Stimulated activated CD8-positive, alpha-beta memory T cell treated with anti-CD3 and anti-CD28 coated beads, Interleukin-12 subunit alpha, Interleukin-12 subunit beta, amount 100 ng/mL, for 1 hour (primary cell): ENCODE data around the gene CYP4F3.
"Not testable (repeated sequence)": the region's sequence is repeated elsewhere in the genome, so short reads cannot be mapped to it uniquely, and the experiment has no call there.

ENCODE experiments used
- DNase-seq: peaks from one replicate; pipeline ENCODE4 v3.0.0-alpha.2; 2020; ENCODE audit warnings: low read depth

Gene CYP4F3, protein sequence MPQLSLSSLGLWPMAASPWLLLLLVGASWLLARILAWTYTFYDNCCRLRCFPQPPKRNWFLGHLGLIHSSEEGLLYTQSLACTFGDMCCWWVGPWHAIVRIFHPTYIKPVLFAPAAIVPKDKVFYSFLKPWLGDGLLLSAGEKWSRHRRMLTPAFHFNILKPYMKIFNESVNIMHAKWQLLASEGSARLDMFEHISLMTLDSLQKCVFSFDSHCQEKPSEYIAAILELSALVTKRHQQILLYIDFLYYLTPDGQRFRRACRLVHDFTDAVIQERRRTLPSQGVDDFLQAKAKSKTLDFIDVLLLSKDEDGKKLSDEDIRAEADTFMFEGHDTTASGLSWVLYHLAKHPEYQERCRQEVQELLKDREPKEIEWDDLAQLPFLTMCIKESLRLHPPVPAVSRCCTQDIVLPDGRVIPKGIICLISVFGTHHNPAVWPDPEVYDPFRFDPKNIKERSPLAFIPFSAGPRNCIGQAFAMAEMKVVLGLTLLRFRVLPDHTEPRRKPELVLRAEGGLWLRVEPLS

DNA sequence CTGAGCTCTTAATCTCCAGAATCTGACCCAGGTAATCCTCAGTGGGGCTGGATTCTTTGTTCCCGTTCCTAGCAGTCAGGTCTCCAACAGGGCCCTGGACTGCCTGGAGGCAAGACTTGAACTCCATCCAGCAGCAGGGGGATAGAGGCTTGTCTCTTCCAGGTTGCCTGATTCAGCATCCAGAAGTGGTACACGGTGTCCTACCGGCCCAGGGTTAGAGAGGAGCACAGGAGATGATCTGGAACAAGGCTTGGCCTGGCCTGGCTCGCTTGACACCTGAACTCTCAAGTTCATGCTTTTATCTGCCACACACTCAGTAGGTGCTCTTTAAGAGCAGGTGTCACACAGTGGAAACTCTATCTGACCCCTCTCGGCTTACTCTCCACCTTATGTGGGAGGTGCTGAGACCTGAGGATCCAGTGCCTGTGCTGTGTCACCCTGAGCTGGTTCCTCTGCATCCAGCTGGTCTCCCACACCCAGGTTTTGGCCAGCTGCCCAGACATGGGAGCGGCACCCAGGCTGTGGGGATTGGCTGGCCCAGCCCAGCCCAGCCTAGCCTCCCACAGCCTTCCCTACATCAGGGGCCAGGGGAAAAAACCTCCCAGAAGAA is at the start of gene CYP4F3:
CYP4F3 (plus strand) TSS at position 604 of the 610 bp plus-strand sequence. CDS start 519 bp downstream, outside the sequence.
- no peak for DNase-seq

DNA sequence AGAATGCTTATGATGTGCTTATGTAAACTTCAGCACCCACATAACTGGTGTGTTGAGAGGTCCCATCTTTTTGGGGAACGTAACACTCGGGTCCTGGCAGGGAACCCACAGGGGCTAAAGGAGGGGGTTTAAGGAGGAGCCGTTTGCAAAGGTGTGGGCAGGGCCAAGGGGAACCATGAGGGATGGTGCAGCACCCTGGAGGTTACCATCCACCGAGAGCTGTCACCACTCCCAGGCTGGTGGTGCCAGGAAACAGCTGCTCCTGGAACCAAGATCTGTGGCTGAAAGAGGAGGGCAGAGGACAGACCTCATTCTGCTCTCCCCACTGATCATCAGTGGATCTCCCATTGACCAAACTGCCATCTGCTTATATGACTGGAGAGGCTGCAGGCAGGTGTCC is 48.9 kb upstream of the CYP4F3 start:
- DNase-seq = no peak

DNA sequence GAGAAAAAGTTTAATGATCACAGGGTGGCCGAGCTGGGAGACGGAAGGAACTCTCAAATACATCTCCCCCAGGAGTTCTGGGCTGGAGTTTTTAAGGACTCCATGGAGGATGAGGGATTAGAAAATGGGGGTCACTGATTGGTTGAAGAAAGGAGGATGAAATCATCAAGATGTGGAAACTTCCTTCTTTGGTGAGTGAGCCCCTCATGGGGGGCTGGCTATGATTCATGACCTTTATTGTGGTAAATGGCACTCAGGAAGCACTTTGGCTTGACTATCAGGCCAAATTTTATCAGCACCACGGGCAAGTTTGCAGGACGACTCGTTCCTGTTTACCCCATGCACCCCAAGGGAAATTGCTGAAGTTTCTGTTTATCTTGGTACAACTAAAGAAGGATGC is 48.2 kb upstream of the CYP4F3 start:
- DNase-seq = not testable (repeated sequence)

DNA sequence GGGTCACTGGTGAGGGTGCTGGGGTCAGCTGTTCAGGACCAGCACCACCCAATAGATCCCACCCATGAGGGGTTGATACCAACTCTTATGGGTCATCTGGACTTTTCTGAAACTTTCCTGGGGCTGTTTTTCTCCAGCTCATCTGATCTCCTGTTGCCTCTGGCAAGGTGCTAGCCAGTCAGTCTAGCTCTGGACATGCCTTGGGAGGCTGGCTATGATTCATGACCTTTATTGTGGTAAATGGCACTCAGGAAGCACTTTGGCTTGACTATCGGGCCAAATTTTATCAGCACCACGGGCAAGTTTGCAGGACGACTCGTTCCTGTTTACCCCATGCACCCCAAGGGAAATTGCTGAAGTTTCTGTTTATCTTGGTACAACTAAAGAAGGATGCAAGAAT is 46.9 kb upstream of the CYP4F3 start:
- not testable (repeated sequence) for DNase-seq

DNA sequence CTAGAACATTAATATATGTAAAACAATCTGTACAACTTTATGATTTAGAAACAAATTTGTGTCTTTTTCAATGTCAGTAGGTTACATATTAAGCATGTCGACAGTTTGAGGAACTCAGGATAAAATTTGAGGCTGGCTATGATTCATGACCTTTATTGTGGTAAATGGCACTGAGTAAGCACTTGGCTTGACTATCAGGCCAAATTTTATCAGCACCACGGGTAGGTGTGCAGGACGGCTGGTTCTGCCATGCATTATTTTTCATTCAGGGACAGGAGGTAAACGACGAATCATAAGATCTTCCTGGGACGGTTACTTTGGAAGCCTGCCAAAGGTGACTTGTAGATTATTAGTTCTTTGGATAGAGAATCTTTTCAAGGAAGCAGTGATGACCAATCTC is 45.6 kb upstream of the CYP4F3 start:
- DNase-seq = no peak

DNA sequence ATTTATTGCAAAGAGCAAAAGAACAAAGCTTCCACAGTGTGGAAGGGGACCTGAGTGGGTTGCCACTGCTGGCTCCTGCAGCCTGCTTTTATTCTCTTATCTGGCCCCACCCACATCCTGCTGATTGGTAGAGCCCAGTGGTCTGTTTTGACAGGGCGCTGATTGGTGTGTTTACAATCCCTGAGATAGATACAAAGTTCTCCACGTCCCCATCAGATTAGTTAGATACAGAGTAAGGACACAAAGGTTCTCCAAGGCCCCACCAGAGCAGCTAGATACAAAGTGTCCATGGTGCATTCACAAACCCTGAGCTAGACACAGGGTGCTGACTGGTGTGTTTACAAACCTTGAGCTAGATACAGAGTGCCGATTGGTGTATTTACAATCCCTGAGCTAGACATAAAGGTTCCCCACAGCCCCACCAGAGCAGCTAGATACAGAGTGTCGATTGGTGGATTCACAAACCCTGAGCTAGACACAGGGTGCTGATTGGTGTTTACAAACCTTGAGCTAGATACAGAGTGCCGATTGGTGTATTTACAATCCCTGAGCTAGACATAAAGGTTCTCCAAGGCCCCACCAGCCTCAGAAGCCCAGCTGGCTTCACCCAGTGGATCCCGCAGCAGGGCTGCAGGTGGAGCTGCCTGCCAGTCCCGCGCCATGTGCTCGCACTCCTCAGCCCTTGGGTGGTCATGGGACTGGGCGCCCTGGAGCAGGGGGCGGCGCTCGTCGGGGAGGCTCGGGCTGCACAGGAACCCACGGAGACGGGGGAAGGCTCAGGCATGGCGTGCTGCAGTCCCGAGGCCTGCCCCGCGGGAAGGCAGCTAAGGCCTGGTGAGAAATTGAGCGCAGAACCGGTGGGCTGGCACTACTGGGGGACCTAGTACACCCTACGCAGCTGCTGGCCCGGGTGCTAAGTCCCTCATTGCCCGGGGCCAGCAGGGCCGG is 32.4 kb upstream of the CYP4F3 start:
- DNase-seq = not testable (repeated sequence)

DNA sequence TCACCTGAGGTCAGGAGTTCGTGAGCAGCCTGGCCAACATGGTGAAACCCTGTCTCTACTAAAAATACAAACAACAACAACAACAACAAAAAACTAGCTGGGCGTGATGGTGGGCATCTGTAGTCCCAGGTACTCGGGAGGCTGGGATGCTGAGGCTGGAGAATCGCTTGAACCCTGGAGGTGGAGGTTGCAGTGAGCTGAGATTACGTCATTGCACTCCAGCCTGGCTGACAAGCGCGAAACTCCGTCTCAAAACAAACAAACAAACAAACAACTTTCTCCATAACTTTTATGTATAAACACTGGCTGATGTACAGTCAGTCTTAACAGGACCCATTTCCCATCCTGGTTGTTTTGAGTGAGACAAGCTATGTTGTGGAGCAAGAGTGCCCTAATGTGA is 31.4 kb upstream of the CYP4F3 start:
- no peak for DNase-seq

DNA sequence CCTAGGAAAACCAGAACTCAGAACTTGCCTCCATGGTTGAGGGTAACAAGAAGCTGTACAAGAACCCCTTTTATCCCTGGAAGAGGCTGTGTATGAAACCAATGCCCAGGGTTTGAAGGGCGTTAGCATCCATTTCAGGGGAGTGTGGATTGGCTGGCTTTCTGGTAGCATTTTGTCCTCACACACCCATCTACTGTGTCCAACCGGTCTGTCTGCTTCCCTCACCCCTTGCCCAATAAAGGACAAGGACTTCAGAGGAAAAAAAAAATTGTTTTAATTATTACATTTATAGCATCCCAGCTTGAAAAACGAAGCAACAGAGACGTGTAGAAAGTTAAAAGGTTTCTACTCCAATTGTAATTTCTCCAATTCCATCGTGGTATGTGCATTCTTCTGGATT is 28.4 kb upstream of the CYP4F3 start:
- no peak for DNase-seq

DNA sequence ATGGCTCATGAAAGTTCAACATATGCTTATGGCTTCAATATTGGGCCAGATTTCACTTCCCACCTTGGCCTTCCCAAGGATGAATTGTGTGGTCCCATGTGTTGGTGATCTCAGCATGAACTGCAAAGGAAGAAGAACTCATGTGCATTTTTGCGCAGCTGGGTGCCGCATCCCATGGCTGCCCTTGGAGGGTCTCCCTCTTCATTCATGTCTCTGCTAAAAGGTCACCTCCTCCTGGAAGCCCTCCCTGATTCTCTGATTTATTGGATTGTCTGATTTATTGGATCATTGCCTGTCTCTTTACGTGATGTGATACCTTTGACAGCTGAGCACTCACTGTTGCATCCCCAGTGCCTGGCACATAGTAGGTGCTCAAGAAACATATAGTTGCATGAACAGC is 27.4 kb upstream of the CYP4F3 start:
- no peak for DNase-seq

DNA sequence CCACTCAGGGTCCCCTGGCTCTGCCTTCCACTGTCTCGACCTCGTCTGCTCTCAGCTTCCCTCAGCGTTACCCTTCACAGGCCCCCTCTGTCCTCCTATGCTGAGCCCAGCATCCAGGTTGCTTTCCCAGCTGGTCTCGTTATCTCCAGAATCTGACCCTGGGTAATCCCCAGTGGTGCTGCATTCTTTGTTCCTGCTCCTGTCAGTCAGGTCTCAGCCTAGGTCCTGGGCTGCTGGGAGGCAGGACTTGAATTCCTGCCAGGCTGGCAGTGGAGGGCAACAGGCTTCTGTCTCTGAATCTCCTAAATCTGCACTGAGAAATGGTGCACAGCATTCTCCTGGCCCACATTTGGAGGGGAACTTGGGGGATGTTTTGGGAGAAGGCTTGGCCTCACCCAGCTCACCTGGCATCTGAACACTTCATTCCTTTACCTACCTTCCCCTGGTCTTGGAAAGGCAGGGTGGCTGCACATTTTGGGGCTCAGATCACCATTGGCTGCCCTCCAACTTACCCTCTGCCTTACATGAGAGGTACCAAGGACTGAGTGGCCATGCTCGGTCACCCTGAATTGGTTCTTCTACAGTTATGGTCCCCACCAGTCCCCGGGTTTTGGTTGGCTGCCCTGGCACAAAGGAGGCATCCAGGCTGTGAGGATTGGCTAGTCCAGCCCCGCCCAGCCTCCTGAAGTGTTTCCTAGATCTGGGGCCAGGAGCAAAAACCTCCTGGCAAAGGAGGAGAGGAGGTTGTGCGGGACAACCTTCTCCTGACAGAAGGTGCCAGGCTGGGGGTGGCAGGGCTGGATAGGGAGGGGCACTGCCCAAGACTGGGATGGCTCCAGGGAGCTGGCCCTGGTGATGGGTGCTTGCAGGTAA is 26.0 kb upstream of the CYP4F3 start, which contains the start of gene CYP4F8:
CYP4F8 (plus strand) TSS at position 712 of the 873 bp plus-strand sequence. CDS start 399 bp downstream, outside the sequence.
- no peak for DNase-seq

DNA sequence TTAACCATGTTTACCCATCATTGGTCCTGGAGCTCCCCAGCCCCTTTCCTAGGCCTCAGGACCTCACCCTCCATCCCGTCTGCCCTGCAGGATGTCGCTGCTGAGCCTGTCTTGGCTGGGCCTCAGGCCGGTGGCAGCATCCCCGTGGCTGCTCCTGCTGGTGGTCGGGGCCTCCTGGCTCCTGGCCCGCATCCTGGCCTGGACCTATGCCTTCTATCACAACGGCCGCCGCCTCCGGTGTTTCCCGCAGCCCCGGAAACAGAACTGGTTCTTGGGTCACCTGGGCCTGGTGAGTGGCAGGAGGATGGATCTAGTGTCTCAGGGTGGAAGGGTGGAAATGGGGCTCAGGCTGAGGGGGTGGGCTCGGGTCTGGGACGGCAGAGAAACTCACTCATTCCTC is 25.2 kb upstream of the CYP4F3 start:
- no peak for DNase-seq

DNA sequence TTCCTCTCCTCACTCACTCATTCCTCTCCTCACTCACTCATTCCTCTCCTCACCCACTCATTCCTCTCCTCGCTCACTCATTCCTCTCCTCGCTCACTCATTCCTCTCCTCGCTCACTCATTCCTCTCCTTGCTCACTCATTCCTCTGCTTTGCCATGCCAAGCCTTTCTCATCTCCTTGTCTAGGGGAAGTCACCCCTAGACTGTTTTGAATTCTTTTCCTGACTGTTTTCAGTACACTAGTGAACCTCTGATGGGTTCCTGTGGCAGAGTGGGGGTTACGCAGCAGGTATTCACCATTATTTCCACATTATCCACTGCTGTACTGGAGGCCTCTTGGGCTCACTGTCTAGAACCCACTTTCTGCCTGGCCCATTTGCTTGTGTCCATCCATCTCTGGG is 24.5 kb upstream of the CYP4F3 start:
- no peak for DNase-seq

DNA sequence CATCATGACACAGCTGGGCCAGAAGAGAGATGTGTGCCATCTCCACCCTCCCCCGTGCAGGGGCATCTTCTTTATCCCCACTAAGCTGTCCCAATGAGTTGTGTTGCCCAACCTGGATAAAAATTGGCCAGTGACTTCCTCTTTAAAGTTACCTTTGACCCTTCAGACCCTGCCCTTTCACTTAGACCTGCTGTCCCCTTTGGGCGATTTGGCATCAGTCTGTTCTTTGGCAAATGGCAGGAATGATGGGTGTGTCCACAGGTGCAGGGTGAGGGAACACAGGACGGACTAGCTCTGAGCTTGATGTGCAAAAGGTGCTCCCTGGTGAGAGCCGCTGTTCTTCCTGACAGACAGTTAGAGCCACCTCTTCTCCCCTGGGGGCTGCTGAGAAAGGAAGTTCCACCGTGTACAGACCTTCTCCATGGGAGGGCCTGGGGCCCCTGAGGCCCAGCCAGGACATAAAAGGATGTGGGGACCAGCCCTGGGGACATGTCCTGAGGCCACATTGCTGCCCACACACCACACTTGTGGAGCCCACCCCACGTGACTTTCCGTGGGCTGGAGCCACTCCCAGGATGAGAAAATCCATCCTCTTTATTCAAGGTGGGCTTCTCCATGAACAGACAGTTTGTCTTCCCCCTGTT is 23.9 kb upstream of the CYP4F3 start:
- DNase-seq = no peak

DNA sequence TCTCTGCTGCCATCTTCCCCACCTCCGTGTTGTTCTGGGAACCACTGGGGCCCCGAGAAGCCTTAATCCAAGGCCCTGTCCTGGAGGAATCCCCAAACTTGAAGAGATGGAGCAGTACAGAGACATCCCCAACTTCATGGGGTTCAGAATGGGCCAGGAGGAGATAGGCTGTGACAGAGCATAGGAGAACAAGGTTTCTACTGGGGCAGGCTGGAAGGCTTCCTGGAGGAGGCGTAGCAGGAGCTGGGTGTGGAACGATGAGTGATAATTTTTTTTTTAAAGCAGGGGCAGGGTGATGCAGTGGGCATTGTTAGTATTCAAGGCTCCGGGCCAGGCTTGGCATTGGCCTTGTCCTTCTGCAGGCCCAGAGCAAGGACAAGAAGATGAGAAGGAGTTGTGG is 22.4 kb upstream of the CYP4F3 start:
- DNase-seq = no peak

DNA sequence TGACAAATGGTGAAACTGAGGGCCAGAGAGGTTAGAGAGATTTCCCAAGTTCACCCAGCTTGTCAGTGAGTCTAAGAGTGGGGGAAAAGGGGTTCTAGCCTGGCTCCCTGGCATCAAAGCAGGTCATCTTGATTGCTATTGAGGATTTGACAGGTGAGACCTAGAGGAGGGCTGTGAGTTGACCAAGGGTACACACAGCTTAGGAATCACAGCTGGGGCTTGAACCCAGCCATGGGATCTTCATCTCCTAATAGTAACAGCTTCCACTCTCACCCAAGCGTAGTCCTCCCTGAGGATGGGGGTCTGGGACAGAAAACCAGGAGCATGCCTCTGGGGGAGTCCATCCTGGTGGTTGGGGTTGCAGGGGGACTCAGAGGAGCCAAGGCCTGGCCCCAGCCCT is 18.9 kb upstream of the CYP4F3 start:
- DNase-seq = no peak

DNA sequence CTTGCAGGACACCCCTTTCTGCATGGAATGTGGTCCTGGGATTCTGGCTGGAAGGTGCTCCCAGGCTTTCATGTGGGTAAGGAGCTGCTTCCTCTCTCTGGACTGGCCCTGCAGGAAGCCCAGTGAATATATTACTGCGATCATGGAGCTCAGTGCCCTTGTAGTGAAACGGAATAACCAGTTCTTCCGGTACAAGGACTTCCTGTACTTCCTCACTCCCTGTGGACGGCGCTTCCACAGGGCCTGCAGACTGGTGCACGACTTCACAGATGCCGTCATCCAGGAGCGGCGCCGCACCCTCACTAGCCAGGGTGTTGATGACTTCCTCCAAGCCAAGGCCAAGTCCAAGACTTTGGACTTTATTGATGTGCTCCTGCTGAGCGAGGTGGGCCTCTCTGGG is 17.7 kb upstream of the CYP4F3 start:
- DNase-seq = no peak

DNA sequence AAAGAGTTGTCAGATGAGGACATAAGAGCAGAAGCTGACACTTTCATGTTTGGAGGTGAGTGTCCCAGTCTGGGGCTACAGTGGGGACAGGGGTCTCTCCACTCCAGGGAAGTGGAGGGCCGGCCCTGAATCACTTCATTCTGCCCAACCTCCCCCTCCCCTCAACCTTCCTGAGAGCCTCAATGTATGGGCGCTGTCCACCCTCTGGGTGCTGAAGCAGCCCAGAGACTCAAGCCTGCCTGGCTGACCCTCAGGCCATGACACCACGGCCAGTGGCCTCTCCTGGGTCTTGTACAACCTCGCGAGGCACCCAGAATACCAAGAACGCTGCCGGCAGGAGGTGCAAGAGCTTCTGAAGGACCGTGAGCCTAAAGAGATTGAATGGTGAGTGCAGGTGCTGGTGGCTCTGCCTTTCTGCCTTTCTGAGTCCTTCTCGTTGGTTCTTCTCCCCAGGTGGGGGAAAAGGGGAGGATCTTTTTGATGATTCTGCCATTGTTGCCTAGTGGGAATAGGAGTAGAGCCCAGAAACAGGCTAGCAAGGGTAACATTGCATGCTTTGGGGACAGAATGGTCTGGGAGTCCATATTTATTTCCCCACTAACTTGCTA is 16.9 kb upstream of the CYP4F3 start:
- no peak for DNase-seq

DNA sequence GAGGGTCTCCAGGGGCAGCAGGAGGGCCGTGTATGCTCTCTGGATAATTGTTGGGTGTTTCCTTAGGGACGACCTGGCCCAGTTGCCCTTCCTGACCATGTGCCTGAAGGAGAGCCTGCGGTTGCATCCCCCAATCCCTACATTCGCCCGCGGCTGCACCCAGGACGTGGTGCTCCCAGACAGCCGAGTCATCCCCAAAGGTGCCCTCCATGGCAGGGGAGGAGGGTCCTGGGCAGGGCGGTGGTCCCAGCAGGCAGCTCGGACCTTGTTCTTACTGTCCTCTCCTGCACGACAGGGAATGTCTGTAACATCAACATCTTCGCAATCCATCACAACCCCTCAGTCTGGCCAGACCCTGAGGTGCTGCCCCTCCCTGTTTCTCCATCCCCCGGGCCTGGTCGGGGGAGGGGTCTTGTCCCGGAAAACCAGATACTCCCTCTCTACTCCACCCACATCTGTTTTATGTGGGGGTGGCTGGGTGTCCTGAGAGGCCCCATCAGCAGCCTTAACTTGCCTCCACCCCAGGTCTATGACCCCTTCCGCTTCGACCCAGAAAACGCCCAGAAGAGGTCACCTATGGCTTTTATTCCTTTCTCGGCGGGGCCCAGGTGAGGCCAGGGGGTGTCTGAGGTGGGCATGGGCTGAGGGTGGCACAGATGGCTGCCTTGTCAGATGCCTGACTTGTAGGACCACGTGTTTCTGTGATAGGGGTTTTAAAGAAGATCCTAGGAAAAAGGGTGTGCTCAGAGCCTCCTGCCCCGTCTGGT is 12.3 kb upstream of the CYP4F3 start:
- DNase-seq = no peak
